Activated CD8-positive, alpha-beta memory T cell treated with anti-CD3 and anti-CD28 coated beads, Interleukin-2, amount 10 ng/mL, durations not matched to agents 7 days and 5 days (primary cell): Measurements from ENCODE around the gene TSEN15. TPM values are rescaled to one million over a fixed set of nuclear protein-coding genes. Genes with fewer than 3 reads are reported as not detected.
"Not testable (repeated sequence)": the region's sequence is repeated elsewhere in the genome, so short reads cannot be mapped to it uniquely, and the experiment has no call there.

ENCODE experiments used
- ATAC-seq: fragments of 150-1000 bp; cut with Tn5 transposase; one replicate; pipeline ENCODE4 v1.10.0; 2021; ENCODE audit warnings: moderate library complexity
- CTCF ChIA-PET: fragments of 350-600 bp; sonication (Branson Sonifier 250); formaldehyde crosslinking; loops from one replicate; lab custom pipeline; 2021; ENCODE audit warnings: antibody characterized with exemption; lab: Charles Lee
- DNase-seq: peaks from one replicate; pipeline ENCODE4 v3.0.0-alpha.2; 2020
- H3K27ac Mint-ChIP-seq: one replicate; pipeline ENCODE4 v1.8.0; 2021; ENCODE audit warnings: mild to moderate bottlenecking, mixed read lengths
- H3K27me3 Mint-ChIP-seq: one replicate; pipeline ENCODE4 v1.8.0; 2021; ENCODE audit warnings: mixed read lengths
- H3K36me3 Mint-ChIP-seq: one replicate; pipeline ENCODE4 v1.8.0; 2021; ENCODE audit warnings: mild to moderate bottlenecking, mixed read lengths
- H3K4me1 Mint-ChIP-seq: one replicate; pipeline ENCODE4 v1.8.0; 2021; ENCODE audit warnings: mixed read lengths
- H3K4me3 Mint-ChIP-seq: one replicate; pipeline ENCODE4 v1.8.0; 2021; ENCODE audit warnings: mild to moderate bottlenecking, moderate library complexity, mixed read lengths
- H3K9me3 Mint-ChIP-seq: one replicate; pipeline ENCODE4 v1.8.0; 2022; ENCODE audit warnings: low read depth, mixed read lengths
- total RNA-seq, 2 experiments: library from RNA; stranded (reverse); gene quantifications; one replicate each; pipeline ENCODE4 v1.2.3, GENCODE V29; 2021

The TSEN15 gene
- total RNA-seq, 2 experiments from 2014 or later, result 37.6 to 45.1 TPM

- peaks cover 5% of the 10 kb centered on the region for H3K4me1 Mint-ChIP-seq
Observed at GRCh38 chr1:184072376-184072775, 20.8 kb downstream of the TSEN15 start.

GRCh38 chr1:184074383-184074782 lies 22.9 kb downstream of the TSEN15 start:
- H3K4me3 Mint-ChIP-seq, result no peak overlapping the region
- ATAC-seq, result no peak
- peaks cover 5% of the 10 kb centered on the region for H3K4me1 Mint-ChIP-seq
- H3K9me3 Mint-ChIP-seq, result no peaks in the 10 kb centered on the region
- no peak overlapping the region for H3K27ac Mint-ChIP-seq
- H3K27me3 Mint-ChIP-seq, result no peaks in the 10 kb centered on the region
- H3K36me3 Mint-ChIP-seq, result peaks cover 13% of the 10 kb centered on the region
- DNase-seq, result no peak
- CTCF ChIA-PET, result interaction anchor here (1.1 to 2.5 kb wide), 2 partner anchors 148 to 590 kb away, joined by 4 to 5 read pairs; no protein-coding TSS in a partner anchor

More at GRCh38 chr1:184072376-184072775, 20.8 kb downstream of the TSEN15 start:
- H3K27ac Mint-ChIP-seq, result no peak overlapping the region
- no peak overlapping the region for H3K4me3 Mint-ChIP-seq
- peaks cover 17% of the 10 kb centered on the region for H3K36me3 Mint-ChIP-seq
- CTCF ChIA-PET, result interaction anchor here (2.5 kb wide), 1 partner anchor 592 kb away, joined by 5 read pairs; no protein-coding TSS in a partner anchor
- DNase-seq, result no peak
- no peaks in the 10 kb centered on the region for H3K9me3 Mint-ChIP-seq
- ATAC-seq, result no peak
- H3K27me3 Mint-ChIP-seq, result no peaks in the 10 kb centered on the region

DNA sequence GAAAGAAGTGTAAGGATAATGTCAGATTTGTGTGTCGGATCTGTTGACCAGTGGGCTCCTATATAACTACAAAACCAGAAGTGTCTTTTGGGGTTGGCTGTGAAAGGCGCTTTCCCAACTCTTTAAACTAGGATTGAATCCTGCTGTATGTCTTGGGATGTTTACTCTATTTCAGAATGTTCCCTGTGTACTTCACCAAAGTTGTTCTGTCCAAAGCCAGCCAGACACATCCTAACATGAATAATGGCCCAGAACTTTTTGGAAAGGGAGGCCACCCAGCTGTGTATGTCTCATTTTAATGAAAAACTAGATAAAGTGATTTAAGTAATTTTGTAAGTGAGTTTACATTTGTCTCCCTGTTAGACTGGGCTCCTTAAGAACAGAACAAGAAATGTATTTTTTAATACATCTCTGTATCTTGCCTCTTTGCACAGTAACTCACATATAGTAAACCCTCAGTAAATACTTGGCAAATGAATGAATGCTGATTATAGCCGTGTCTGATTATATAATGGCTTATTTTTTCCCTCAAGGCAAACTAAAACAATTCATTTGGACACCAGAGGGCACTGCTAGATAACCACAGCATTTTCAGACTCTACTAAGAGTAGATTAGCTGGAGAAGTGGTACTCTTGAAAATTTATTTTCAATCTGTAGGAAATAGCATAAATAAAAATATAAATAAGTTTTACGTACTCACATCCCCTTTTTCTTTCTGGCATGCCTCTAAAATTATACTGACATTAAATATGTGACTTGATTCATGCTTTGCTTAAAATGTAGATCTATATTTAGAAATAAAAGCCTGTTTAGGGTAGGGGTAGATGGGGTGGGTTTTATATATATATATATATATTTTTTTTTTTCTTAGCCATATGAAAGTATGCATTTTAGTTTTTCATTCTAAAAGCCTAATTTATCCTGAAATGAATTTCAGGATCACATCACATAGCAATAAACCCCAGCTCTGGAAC lies 23.8 kb downstream of the TSEN15 start:
- no peaks in the 10 kb centered on the region for H3K27me3 Mint-ChIP-seq
- DNase-seq (no peak), ATAC-seq (peak; percentile 60)
- H3K27ac Mint-ChIP-seq, result no peak overlapping the region
- no peaks in the 10 kb centered on the region for H3K9me3 Mint-ChIP-seq
- CTCF ChIA-PET, result interaction anchor here (0.9 to 2.8 kb wide), 7 partner anchors 11 to 595 kb away, joined by 3 to 22 read pairs (median 4); no protein-coding TSS in a partner anchor
- H3K4me3 Mint-ChIP-seq, result no peak overlapping the region
- H3K36me3 Mint-ChIP-seq, result peaks cover 13% of the 10 kb centered on the region
- peaks cover 5% of the 10 kb centered on the region for H3K4me1 Mint-ChIP-seq

GRCh38 chr1:184078564-184079249 lies 27.2 kb downstream of the TSEN15 start:
- CTCF ChIA-PET, result interaction anchor here (1.3 to 1.4 kb wide), 3 partner anchors 143 to 163 kb away, joined by 3 to 7 read pairs (median 3); no protein-coding TSS in a partner anchor
- peaks cover 5% of the 10 kb centered on the region for H3K36me3 Mint-ChIP-seq
- ATAC-seq, result no peak
- DNase-seq, result no peak
- H3K9me3 Mint-ChIP-seq, result no peaks in the 10 kb centered on the region
- no peak overlapping the region for H3K27ac Mint-ChIP-seq
- peaks cover 5% of the 10 kb centered on the region for H3K4me1 Mint-ChIP-seq
- H3K4me3 Mint-ChIP-seq, result no peak overlapping the region
- no peaks in the 10 kb centered on the region for H3K27me3 Mint-ChIP-seq

- Mint-ChIP-seq H3K9me3 (no peaks in the 10 kb centered on the region), H3K4me3 (no peak overlapping the region), H3K36me3 (peaks cover 5% of the 10 kb centered on the region), H3K27me3 (no peaks in the 10 kb centered on the region), H3K4me1 (peaks cover 5% of the 10 kb centered on the region), H3K27ac (no peak overlapping the region)
- no peak for DNase-seq
- CTCF ChIA-PET, result interaction anchor here (1.4 kb wide), 1 partner anchor 142 kb away, joined by 7 read pairs; no protein-coding TSS in a partner anchor
- ATAC-seq, result no peak
Observed at GRCh38 chr1:184080309-184080708, 28.8 kb downstream of the TSEN15 start.

DNA sequence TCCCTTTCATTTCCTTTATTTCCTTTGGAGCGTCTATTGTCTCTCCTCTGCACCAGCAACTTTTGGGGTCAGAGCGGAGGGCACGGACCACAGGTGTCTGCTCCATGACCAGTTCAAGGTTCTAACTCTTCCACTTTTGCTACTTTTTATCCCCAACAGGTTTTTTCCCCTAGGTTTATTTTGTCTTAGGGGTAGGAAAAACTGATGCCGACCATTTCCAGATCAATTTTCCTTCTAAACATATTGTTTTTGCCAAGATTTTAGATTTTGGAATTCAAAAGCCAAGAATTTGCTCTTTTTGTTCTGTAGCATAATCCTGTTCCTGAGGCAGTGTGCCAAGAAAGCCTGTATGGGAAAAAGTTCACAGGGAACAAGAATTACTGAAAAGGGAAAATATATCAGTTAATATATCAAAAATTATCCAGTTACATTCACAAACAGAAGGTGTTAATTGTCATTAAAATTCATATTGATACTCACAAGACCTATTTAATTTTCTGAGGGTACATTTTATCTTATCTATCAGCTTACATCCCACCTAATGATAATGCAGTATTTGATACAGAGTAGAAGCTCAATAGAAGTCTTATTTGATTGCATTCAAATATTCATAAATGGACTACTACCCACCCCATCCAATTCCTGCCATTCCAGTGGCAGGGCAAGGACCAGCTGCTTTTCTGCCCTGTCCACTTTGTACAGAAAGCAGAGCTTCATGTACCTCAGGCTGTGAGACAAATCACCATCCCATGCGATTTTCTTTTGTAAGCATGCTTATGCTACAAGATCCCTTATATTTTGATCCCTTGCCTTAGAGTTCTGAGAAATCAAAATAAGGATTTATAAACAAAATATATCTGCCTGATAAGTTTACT lies 31.2 kb downstream of the TSEN15 start:
- Mint-ChIP-seq H3K27ac (no peak overlapping the region), H3K4me1 (no peaks in the 10 kb centered on the region), H3K9me3 (no peaks in the 10 kb centered on the region), H3K4me3 (no peak overlapping the region), H3K27me3 (no peaks in the 10 kb centered on the region), H3K36me3 (peaks cover 4% of the 10 kb centered on the region)
- DNase-seq (no peak), ATAC-seq (no peak)
- CTCF ChIA-PET, result no interaction called here

DNA sequence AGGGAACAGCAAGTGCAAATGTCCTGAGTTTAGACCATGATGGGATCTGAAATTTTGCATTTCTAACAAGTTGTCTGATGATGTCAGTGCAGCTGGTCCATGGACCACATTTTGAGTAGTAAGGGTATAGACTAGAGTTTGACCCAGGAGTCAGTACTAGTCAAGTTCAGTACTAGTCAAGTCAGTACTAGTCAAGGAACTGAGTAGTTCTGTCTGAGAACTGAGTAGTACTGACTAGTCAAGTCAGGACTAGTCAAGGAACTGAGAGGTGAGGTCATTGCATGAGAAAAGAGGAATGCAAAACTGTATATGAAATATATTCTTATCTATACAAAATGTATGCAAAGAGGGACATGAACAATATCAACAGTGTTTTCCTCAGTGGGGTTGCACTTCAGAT lies 34.1 kb downstream of the TSEN15 start:
- Mint-ChIP-seq H3K27ac (no peak overlapping the region), H3K36me3 (peaks cover 6% of the 10 kb centered on the region), H3K9me3 (no peaks in the 10 kb centered on the region), H3K4me1 (no peaks in the 10 kb centered on the region), H3K27me3 (no peaks in the 10 kb centered on the region), H3K4me3 (no peak overlapping the region)
- CTCF ChIA-PET, result interaction anchor here (0.8 kb wide), 2 partner anchors 10 to 12 kb away, joined by 3 read pairs; no protein-coding TSS in a partner anchor
- DNase-seq (no peak), ATAC-seq (no peak)

DNA sequence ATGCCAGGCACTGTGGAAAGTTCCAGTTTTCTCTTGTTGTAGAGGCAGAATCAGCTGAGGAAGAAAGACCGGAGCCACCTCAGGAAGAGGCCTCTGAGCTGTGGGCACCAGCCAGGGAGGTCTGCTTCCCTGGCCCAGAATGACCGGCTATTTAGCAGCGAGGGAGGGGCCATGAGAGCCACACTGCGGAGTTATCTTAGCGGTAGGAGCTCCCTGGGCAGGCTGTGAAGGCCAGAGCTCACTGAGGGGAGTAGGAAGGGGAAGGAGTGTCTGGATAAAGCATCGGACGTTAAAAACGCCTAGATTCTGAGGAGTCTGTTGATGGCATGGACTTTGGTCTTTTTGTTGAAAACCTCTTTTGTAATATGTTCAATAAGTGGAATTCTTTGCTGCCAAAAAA lies 36.5 kb downstream of the TSEN15 start:
- CTCF ChIA-PET, result interaction anchor here (0.7 kb wide), 1 partner anchor 1488 kb away, joined by 4 read pairs; no protein-coding TSS in a partner anchor
- ATAC-seq, result no peak
- no peaks in the 10 kb centered on the region for H3K27me3 Mint-ChIP-seq

DNA sequence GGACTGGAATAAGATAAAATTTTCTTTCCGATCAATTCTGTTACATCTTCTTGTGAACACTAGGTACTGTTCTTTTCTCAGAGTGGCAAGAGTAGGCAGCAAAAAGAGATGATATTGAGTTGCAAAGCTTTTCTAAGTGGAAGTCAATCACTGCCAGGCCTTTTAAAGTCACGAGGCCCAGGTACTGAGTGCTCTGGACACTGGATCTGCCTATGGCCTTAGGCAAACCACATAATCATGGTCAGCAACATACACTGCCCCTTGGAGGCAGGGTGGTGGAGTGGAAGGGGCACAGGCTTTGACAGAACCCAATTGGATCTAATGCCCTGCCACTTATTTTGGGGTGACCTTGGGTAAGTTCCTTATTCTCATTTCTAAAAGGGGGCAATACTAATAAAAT lies 41.5 kb downstream of the TSEN15 start:
- no peak for ATAC-seq
- Mint-ChIP-seq H3K36me3 (peaks cover 11% of the 10 kb centered on the region), H3K27me3 (no peaks in the 10 kb centered on the region), H3K4me3 (no peak overlapping the region), H3K4me1 (no peaks in the 10 kb centered on the region), H3K27ac (no peak overlapping the region), H3K9me3 (peaks cover 3% of the 10 kb centered on the region)
- CTCF ChIA-PET, result no interaction called here
- no peak for DNase-seq

More for the DNA sequence above, 36.5 kb downstream of the TSEN15 start:
- DNase-seq, result no peak
- H3K9me3 Mint-ChIP-seq, result no peaks in the 10 kb centered on the region
- H3K4me3 Mint-ChIP-seq, result no peak overlapping the region
- no peaks in the 10 kb centered on the region for H3K4me1 Mint-ChIP-seq
- peaks cover 6% of the 10 kb centered on the region for H3K36me3 Mint-ChIP-seq
- H3K27ac Mint-ChIP-seq, result no peak overlapping the region

- DNase-seq (no peak), ATAC-seq (no peak)
- H3K4me1 Mint-ChIP-seq, result no peaks in the 10 kb centered on the region
- peaks cover 5% of the 10 kb centered on the region for H3K9me3 Mint-ChIP-seq
- no peaks in the 10 kb centered on the region for H3K27me3 Mint-ChIP-seq
- no peak overlapping the region for H3K4me3 Mint-ChIP-seq
- H3K36me3 Mint-ChIP-seq, result peaks cover 19% of the 10 kb centered on the region
- CTCF ChIA-PET, result interaction anchor here (1.2 kb wide), 1 partner anchor 411 kb away, joined by 3 read pairs; no protein-coding TSS in a partner anchor
- H3K27ac Mint-ChIP-seq, result no peak overlapping the region
Observed at GRCh38 chr1:184096005-184096404, 44.5 kb downstream of the TSEN15 start.

DNA sequence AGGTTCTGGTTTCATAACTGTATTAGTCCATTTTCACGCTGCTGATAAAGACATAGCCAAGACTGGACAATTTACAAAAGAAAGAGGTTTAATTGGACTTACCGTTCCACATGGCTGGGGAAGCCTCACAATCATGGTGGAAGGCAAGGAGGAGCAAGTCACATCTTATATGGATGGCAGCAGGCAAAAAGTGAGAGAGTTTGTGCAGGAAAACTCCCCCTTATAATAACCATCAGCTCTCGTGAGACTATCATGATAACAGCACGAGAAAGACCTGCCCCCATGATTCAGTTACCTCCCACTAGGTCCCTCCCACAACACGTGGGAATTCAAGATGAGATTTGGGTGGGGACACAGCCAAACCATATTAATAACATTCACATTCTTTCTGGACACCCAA lies 45.0 kb downstream of the TSEN15 start:
- not testable (repeated sequence) for H3K27me3 Mint-ChIP-seq, DNase-seq, ATAC-seq, H3K9me3 Mint-ChIP-seq, H3K4me1 Mint-ChIP-seq, H3K27ac Mint-ChIP-seq, H3K4me3 Mint-ChIP-seq
- CTCF ChIA-PET, result interaction anchor here (1.2 kb wide), 1 partner anchor 411 kb away, joined by 3 read pairs; no protein-coding TSS in a partner anchor
- H3K36me3 Mint-ChIP-seq, result peaks cover 19% of the 10 kb centered on the region

- Mint-ChIP-seq H3K4me1 (no peaks in the 10 kb centered on the region), H3K4me3 (no peak overlapping the region), H3K27me3 (no peaks in the 10 kb centered on the region), H3K27ac (no peak overlapping the region), H3K36me3 (peaks cover 23% of the 10 kb centered on the region), H3K9me3 (peaks cover 13% of the 10 kb centered on the region)
- no peak for ATAC-seq
- DNase-seq, result no peak
- CTCF ChIA-PET, result no interaction called here
Observed at GRCh38 chr1:184101141-184101540, 49.6 kb downstream of the TSEN15 start.
